DMS 273 treated with DMSO at 0.1 percent for 48 hours (cell line): ENCODE data around the gene UROC1.

Experiments
- DNase-seq: peaks from one replicate; lab custom pipeline; 2025; lab: John Stamatoyannopoulos, UW

UROC1 gene

GRCh38 chr3:126494970-126495230 lies 22.7 kb downstream of the UROC1 start:
- DNase-seq: no peak

- no peak for DNase-seq
Observed at GRCh38 chr3:126494204-126494969, 23.2 kb downstream of the UROC1 start.

- DNase-seq: no peak
Observed at GRCh38 chr3:126493739-126494138, 23.8 kb downstream of the UROC1 start.

- no peak for DNase-seq
Observed at GRCh38 chr3:126493051-126493450, 24.5 kb downstream of the UROC1 start.

- no peak for DNase-seq
Observed at GRCh38 chr3:126491221-126492013, 26.2 kb downstream of the UROC1 start.

GRCh38 chr3:126490619-126491018 lies 27.0 kb downstream of the UROC1 start:
- DNase-seq: no peak

- no peak for DNase-seq
Observed at GRCh38 chr3:126488886-126489569, 28.5 kb downstream of the UROC1 start.

GRCh38 chr3:126488185-126488584 lies 29.4 kb downstream of the UROC1 start:
- no peak for DNase-seq

- DNase-seq: no peak
Observed at GRCh38 chr3:126487151-126487771, 30.3 kb downstream of the UROC1 start.

GRCh38 chr3:126486360-126486847 lies 31.2 kb downstream of the UROC1 start:
- DNase-seq: no peak

- DNase-seq: no peak
Observed at GRCh38 chr3:126485956-126486355, 31.6 kb downstream of the UROC1 start.

GRCh38 chr3:126485176-126485897 lies 32.2 kb downstream of the UROC1 start:
- DNase-seq: no peak

GRCh38 chr3:126484662-126485061 lies 32.9 kb downstream of the UROC1 start:
- no peak for DNase-seq

GRCh38 chr3:126484148-126484547 lies 33.4 kb downstream of the UROC1 start:
- DNase-seq: no peak

- no peak for DNase-seq
Observed at GRCh38 chr3:126483321-126483761, 34.2 kb downstream of the UROC1 start.

GRCh38 chr3:126482503-126483255 lies 34.9 kb downstream of the UROC1 start:
- DNase-seq: no peak

GRCh38 chr3:126481808-126482502 lies 35.6 kb downstream of the UROC1 start:
- DNase-seq: peak; percentile 61

- DNase-seq: no peak
Observed at GRCh38 chr3:126480861-126481260, 36.7 kb downstream of the UROC1 start.

GRCh38 chr3:126480206-126480605 lies 37.4 kb downstream of the UROC1 start:
- no peak for DNase-seq

GRCh38 chr3:126479642-126480041 lies 37.9 kb downstream of the UROC1 start:
- DNase-seq: no peak
